ENCODE results near the gene RAP1B. TPM values are rescaled to one million over a fixed set of nuclear protein-coding genes. Genes with fewer than 3 reads are reported as not detected.

The RAP1B gene
- polyA plus RNA-seq, 1 experiment = 278 TPM

DNA sequence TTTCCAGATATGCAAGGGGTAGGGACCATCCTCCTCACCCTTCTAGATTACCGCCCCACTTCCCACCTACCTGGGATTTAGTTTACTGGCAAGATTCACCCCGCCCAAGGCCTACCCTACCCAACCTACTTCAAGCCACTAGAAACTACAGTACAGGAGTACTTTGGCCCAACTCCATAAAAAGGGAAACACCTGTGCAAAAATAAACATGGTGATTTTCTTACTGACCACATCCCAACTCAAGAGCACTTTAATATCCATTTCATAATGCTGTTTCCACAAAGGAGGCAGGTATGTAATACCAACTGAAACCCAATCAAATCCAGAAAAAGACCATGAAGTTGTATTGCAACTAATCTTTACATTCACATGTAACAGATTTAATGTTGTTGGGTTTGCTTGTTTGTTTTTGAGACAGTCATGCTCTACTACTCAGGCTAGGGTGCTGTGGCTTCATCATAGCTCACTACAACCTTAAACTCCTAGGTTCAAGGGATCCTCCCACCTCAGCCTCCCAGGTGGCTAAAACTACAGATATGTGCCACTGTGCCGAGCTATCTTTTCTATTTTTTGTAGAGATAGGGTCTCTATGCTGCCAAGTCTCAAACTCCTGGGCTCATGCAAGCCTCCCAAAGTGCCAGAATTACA, 41.7 kb upstream of the RAP1B start:
- no peak for TF ChIP-seq CTCF (IDR thresholded peaks at IDR 0.05; ENCODE audit: low read depth, low read length)
- Histone ChIP-seq H3K27ac (ENCODE audit: low read depth, low read length) (no peak overlapping the region), H3K27me3 (ENCODE audit: control insufficient read depth, insufficient read depth, low read length) (no peaks in the 10 kb centered on the region), H3K4me3 (ENCODE audit: low read depth, low read length) (no peak overlapping the region), H3K9me3 (ENCODE audit: control insufficient read depth, insufficient read depth, low read length) (no peaks in the 10 kb centered on the region)
- POLR2A ChIA-PET = no interaction called here
- CTCF ChIA-PET = no interaction called here
- DNase-seq (ENCODE audit: low read depth, low spot score) = no peak

DNA sequence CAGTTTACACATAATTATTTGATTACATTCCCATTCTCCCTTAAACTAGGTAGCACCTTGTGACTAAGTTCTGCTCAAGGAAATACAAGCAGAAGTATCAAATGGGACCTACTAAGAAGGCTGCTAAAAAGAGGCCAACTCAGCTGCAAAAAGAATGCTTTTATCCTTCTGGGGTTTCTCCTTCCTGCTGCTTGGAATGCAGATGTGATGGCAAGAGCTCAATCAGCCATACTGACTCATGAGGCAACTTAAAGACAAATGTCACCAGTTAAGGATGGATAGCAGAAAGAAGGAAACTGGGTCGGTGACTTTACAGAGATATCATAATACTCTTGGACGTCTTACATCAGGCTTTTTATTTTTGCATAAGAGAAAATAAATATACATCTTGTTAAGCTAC, 38.0 kb upstream of the RAP1B start:
- Histone ChIP-seq H3K27ac (ENCODE audit: low read depth, low read length) (no peak overlapping the region), H3K4me3 (ENCODE audit: low read depth, low read length) (no peak overlapping the region), H3K9me3 (ENCODE audit: control insufficient read depth, insufficient read depth, low read length) (no peaks in the 10 kb centered on the region), H3K27me3 (ENCODE audit: control insufficient read depth, insufficient read depth, low read length) (no peaks in the 10 kb centered on the region)
- no peak for TF ChIP-seq CTCF (IDR thresholded peaks at IDR 0.05; ENCODE audit: low read depth, low read length)
- POLR2A ChIA-PET = interaction anchor here (0.6 kb wide), 1 partner anchor 12 kb away, joined by 5 read pairs; no protein-coding TSS in a partner anchor
- CTCF ChIA-PET = interaction anchor here (1.1 kb wide), 1 partner anchor 14 kb away, joined by 4 read pairs; no protein-coding TSS in a partner anchor
- DNase-seq (ENCODE audit: low read depth, low spot score) = no peak

DNA sequence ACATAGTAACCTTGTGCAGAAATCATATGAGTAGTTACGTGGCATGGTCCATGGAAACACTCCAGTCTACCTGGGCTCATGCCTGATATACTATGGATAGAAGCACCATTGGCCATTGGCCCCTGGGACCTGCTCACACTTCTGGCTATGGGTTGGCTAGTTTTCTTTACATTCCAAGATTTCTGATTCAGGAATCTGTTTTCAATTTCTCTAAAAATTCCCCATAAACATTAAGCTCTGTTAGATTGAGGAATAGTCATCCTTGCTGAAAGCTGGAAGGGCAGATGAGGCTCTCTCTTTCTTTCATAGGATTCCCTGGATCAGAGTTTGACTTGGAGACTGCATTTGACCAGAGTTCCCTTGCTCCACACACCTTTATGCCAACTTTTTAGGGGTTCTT, 37.3 kb upstream of the RAP1B start:
- ChIA-PET CTCF (no interaction called here), POLR2A (interaction anchor here (0.6 kb wide), 1 partner anchor 11 kb away, joined by 5 read pairs; no protein-coding TSS in a partner anchor)
- Histone ChIP-seq H3K9me3 (ENCODE audit: control insufficient read depth, insufficient read depth, low read length) (no peaks in the 10 kb centered on the region), H3K27ac (ENCODE audit: low read depth, low read length) (no peak overlapping the region), H3K4me3 (ENCODE audit: low read depth, low read length) (no peak overlapping the region), H3K27me3 (ENCODE audit: control insufficient read depth, insufficient read depth, low read length) (no peaks in the 10 kb centered on the region)
- no peak for DNase-seq (ENCODE audit: low read depth, low spot score)
- no peak for TF ChIP-seq CTCF (IDR thresholded peaks at IDR 0.05; ENCODE audit: low read depth, low read length)

- Histone ChIP-seq H3K27ac (ENCODE audit: low read depth, low read length) (no peak overlapping the region), H3K9me3 (ENCODE audit: control insufficient read depth, insufficient read depth, low read length) (no peaks in the 10 kb centered on the region), H3K4me3 (ENCODE audit: low read depth, low read length) (no peak overlapping the region), H3K27me3 (ENCODE audit: control insufficient read depth, insufficient read depth, low read length) (no peaks in the 10 kb centered on the region)
- TF ChIP-seq CTCF (IDR thresholded peaks at IDR 0.05; ENCODE audit: low read depth, low read length) = no peak
- CTCF ChIA-PET = no interaction called here
- POLR2A ChIA-PET = no interaction called here
- no peak for DNase-seq (ENCODE audit: low read depth, low spot score)
These were observed 32.8 kb upstream of the RAP1B start for GRCh38 chr12:68577949-68578348.

DNA sequence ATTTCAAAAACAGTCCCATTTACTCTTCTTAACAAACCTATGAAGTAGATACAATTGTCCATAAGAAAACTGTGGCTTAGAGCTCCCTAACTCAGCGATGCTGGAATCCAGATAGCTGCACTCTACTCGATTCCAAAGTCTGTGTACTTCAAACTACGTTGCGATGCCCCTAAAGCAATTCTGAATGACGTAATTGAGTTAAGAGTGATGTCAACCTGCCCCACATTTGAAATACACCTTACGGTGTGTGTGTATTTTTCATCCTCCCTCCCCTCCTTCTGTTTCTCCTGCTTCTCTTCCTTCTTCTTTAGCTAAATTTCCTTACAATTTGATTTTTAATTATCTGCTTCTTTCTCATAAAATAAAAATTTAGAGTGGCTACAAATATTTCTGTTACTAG, 31.9 kb upstream of the RAP1B start:
- POLR2A ChIA-PET = no interaction called here
- DNase-seq (ENCODE audit: low read depth, low spot score) = no peak
- Histone ChIP-seq H3K4me3 (ENCODE audit: low read depth, low read length) (no peak overlapping the region), H3K27me3 (ENCODE audit: control insufficient read depth, insufficient read depth, low read length) (no peaks in the 10 kb centered on the region), H3K9me3 (ENCODE audit: control insufficient read depth, insufficient read depth, low read length) (no peaks in the 10 kb centered on the region), H3K27ac (ENCODE audit: low read depth, low read length) (no peak overlapping the region)
- TF ChIP-seq CTCF (IDR thresholded peaks at IDR 0.05; ENCODE audit: low read depth, low read length) = no peak
- CTCF ChIA-PET = interaction anchor here (0.5 kb wide), 1 partner anchor 229 kb away, joined by 3 read pairs; the partner anchor contains the start of gene MDM2

Data from AG04450 (cell line).